Stimulated activated CD4-positive, alpha-beta T cell treated with anti-CD3 and anti-CD28 coated beads, Interleukin-1b, Interleukin-23, amount 100 ng/mL, for 1 hour (primary cell): ENCODE data around the gene GRIN2D.

Experiments
- DNase-seq, 2 donors: peaks; one replicate each; pipeline ENCODE4 v3.0.0-alpha.2; 2020; ENCODE audit warnings: low read depth in 2 of 2

GRIN2D gene

DNA sequence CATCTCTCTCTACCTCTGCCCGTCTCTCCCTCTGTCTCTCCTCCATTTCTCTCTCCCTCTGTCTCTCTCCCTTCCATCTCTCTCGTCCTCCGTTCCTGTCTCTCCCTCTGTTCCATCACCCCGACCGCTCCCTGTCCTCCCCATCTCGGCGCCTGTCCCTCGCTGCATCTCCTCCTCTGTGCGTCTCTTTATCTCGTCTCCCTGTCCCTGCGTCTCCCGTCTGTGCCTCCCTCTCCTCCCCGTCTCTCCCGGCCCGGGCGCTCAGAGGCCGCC lies 4.6 kb downstream of the GRIN2D start:
- no peak for DNase-seq

DNA sequence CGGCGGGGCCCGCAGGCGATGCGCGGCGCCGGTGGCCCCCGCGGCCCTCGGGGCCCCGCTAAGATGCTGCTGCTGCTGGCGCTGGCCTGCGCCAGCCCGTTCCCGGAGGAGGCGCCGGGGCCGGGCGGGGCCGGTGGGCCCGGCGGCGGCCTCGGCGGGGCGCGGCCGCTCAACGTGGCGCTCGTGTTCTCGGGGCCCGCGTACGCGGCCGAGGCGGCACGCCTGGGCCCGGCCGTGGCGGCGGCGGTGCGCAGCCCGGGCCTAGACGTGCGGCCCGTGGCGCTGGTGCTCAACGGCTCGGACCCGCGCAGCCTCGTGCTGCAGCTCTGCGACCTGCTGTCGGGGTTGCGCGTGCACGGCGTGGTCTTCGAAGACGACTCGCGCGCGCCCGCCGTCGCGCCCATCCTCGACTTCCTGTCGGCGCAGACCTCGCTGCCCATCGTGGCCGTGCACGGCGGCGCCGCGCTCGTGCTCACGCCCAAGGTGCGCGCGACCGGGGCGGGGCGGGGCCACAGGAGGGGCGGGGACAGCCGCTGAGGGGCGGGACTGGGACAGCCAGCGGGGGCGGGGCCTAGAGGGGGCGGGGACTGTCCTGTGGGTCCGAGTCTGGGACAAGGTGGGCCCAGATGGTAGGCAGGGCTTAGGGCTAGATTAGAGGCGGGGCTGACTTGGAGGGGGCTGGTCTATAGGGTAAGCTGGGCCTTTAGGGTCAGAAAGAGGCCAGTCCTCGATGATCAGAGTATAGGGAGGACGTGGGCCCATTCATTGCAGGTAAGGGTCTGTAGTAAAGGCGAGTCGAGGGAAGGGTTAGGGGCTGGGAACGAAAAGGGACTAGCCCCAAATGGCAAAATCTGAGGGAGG lies 5.1 kb downstream of the GRIN2D start:
- peak; percentile 59 to 74 for DNase-seq

DNA sequence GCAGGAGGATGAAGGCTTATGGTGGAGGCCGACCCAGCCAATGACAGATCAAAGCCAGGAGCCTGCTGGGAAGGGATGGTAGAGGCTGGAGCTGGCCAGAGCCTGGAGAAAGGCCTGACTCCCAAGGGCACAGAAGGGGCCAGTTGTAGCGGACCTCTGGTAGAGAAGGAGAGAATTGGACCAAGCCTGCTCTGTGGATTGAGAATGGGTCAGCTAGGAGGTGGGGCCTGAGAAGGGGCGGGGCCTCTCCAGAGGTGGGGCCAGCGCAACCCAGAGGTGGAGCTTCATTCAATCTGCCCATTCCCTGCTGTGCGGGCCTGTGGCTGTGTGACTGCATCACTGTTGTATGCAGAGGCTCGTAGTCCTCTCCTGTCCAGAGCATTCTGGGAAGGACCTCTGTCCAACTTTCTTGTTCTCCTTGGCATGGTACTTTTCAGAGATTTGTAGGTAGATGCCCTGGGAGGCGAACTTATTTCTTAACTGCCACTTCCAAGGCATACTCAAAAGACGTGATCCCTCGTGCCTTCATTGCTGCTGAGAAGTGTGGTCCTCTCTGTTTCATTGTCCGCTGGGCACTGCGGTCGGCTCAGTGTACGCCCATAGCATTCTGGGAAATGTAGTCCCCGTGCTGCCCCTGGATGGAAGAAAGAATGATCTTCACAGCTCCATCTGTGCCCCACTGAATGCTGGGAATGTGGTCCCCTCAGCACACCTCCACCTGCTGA lies 6.7 kb downstream of the GRIN2D start:
- no peak for DNase-seq

DNA sequence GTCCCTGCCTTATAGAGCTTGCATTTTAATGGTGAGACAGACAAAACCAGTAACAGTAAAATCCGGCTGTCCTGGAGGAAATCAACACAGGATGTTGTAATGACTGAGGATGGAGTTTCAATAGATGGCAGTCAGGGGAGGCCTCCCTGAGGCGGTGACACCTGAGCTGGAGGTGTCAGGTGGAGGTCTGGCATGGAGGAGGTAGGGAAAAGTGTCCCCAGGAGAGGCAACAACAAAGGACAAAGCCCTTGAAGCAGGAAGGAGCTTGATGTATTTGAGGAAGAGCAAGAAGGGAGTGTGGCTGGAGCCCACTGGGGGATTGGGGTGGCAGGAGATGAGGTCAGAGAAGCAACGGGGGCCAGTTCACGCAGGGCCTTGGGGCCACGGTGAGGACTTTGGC lies 7.8 kb downstream of the GRIN2D start:
- DNase-seq: no peak

- DNase-seq: no peak
These were observed 10.1 kb downstream of the GRIN2D start for GRCh38 chr19:48403606-48404005.

GRCh38 chr19:48405010-48405659 lies 11.7 kb downstream of the GRIN2D start:
- no peak for DNase-seq

DNA sequence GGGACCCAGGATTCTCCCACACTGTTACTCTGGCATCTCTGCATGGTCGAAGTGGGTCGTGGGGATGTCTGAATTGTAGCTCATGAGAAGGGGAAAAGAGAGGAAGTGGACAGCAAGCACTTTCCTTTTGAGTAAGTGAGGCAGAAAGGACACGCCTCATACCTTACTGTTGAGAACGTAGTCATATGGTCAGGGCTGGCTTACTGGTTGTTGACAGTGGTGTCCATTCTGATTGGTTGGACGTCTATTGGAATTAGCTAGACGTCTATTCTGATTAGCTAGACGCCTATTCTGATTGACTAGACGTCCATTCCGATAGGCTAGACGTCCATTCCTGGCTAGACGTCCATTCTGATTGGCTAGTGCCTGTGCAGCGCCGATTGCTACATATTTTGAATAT lies 12.4 kb downstream of the GRIN2D start:
- DNase-seq: no peak

DNA sequence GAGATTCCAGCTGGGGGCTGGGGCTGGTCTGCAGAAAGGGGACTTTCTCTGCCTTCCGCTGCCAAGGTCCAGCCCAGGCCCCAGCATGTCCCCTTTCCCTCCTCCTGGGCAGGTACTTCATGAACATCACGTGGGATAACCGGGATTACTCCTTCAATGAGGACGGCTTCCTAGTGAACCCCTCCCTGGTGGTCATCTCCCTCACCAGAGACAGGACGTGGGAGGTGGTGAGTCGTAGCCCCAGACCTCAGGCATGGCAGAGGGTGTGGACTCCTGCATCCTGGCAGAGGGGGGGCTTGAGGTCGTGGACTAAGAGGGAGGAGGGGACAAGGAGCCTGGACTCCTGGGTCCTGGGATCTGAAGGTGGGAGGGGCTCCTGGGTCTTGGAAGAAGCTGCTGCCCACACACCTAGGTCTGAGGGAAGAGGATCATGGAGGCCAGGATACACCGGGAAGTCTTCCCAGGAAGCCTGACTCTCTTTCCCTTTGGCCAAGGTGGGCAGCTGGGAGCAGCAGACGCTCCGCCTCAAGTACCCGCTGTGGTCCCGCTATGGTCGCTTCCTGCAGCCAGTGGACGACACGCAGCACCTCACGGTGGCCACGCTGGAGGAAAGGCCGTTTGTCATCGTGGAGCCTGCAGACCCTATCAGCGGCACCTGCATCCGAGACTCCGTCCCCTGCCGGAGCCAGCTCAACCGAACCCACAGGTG lies 20.6 kb downstream of the GRIN2D start:
- DNase-seq: no peak

DNA sequence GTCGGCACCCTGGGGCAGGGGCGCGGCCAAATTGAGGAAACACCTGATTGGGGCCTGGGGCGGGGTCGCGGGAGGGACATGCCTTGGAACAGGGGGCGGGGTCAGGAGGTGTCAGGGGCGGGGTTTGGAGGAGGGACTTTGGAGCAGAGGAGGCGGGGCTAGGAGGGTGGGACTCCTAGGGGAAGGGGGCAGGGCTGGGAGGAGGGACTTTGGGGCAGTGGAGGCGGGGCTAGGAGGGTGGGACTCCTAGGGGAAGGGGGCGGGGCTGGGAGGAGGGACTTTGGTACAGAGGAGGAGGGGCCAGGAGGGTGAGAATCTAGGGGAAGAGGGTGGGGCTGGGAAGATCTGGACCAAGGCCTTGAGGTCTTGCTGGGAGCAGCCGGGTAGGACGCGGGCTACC lies 21.9 kb downstream of the GRIN2D start:
- peak in 1 of 2 donors; percentile 34 for DNase-seq

DNA sequence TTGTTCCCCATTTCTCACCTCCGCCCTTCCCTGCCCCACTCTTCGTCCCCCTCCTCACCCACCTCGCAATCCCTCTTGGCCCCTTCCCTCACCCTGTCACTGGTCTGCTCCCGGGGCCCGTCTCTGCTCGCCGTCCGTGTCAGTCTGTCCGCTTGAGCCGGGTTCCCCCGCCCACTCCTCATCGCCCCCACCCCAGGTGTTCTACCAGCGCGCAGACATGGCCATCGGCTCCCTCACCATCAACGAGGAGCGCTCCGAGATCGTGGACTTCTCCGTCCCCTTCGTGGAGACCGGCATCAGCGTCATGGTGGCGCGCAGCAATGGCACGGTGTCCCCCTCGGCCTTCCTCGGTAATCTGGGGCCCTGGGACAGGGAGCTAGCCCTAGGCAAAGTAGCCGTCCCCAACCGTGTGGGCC lies 22.3 kb downstream of the GRIN2D start:
- DNase-seq: no peak

- DNase-seq: no peak
These were observed 24.0 kb downstream of the GRIN2D start for GRCh38 chr19:48417421-48417820.

- no peak for DNase-seq
These were observed 25.0 kb downstream of the GRIN2D start for GRCh38 chr19:48418317-48419064.

- DNase-seq: no peak
These were observed 25.9 kb downstream of the GRIN2D start for GRCh38 chr19:48419158-48419920.

- no peak for DNase-seq
These were observed 28.1 kb downstream of the GRIN2D start for GRCh38 chr19:48421548-48421947.

- no peak for DNase-seq
These were observed 31.3 kb downstream of the GRIN2D start for GRCh38 chr19:48424694-48425219.

DNA sequence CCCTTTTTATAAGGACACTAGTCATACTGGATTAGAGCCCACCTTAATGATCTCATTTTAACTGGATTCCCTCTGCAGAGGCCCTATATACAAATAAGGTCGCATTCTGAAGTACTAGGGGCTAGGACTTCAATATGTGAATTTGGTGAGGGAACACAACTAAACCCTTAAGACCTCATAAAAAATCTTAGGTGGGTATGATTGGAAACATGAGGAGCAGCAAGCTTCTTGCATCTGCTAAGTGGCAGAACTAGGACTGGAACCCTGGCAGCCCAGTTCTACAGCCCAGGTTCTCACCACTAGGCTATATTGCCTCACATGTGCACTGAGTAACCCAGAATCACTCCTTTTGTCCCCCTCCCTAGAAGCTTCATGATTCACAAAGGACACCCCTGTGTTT lies 35.2 kb downstream of the GRIN2D start:
- DNase-seq: no peak

- no peak for DNase-seq
These were observed 39.9 kb downstream of the GRIN2D start for GRCh38 chr19:48433337-48433736.

DNA sequence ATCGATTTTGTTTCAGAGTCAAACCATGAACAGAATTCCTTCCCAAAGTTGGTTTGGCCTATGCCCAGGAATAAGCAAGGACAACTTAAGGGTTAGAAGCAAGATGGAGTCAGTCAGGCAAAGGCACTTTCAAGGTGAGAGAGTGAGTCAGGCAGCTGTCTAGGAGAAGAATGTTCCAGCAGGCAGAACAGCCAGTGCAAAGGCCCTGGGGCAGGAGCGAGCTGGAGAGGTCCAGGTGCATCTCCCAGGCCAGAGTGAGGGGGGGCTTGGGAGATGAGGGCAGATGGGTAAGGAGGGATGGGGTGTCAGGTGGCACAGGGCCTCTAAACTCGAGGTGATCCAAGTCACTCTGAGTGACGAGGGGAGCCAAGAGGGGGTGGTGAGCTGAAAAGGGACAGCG lies 43.1 kb downstream of the GRIN2D start:
- no peak for DNase-seq

DNA sequence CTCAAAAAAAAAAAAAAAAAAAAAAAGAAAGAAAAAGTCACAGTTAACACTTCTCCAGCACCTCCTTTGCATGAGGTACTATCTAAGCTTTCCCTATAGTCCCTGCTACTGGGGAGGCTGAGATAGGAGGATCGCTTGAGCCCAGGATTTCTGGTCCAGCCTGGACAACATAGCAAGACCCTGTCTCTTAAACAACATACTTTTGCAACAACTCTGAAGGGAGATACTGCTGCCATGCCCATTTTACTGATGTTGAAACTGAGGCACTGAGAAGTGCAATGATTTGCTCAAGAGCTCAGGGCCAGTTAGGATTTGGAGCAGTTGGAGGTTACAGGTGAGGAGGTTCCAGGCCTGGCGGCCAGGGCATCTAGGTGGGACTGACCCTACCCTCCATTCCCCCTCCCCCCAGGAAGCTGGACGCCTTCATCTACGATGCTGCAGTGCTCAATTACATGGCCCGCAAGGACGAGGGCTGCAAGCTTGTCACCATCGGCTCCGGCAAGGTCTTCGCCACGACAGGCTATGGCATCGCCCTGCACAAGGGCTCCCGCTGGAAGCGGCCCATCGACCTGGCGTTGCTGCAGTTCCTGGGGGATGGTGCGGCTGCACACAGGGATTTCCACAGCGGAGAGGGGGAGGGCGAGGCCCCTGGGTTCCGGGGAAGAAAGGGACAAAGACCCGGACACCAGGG lies 48.0 kb downstream of the GRIN2D start:
- no peak for DNase-seq
